H9 (cell line): Measurements from ENCODE around the gene MYH9. TPM values are rescaled to one million over a fixed set of nuclear protein-coding genes. Genes with fewer than 3 reads are reported as not detected.

Experiments used
- DNase-seq: peaks from one replicate; pipeline ENCODE4 v3.0.0-alpha.2; 2017
- H2AFZ ChIP-seq: one replicate; pipeline ENCODE4 v1.6.1; 2013; ENCODE audit warnings: mild to moderate bottlenecking, low read length, control low read depth, moderate library complexity
- H2AK5ac ChIP-seq: 2 replicates; pipeline ENCODE4 v1.6.1; 2013; ENCODE audit warnings: low read length, control low read depth, mixed read lengths; ENCODE audit not compliant: insufficient read length
- H2BK120ac ChIP-seq: one replicate; pipeline ENCODE4 v1.6.1; 2013; ENCODE audit warnings: low read depth, mild to moderate bottlenecking, low read length, control low read depth, inconsistent platforms; ENCODE audit not compliant: poor library complexity, severe bottlenecking
- H2BK12ac ChIP-seq: 2 replicates; pipeline ENCODE4 v1.6.1; 2013; ENCODE audit warnings: low read length, control low read depth, mixed read lengths, low read depth; ENCODE audit not compliant: insufficient read length
- H2BK15ac ChIP-seq: 2 replicates; pipeline ENCODE4 v1.6.1; 2013; ENCODE audit warnings: low read depth, low read length, control low read depth
- H2BK20ac ChIP-seq: one replicate; pipeline ENCODE4 v1.6.1; 2013; ENCODE audit warnings: low read depth, mild to moderate bottlenecking, low read length, control low read depth, inconsistent platforms; ENCODE audit not compliant: poor library complexity, severe bottlenecking
- H2BK5ac ChIP-seq: 2 replicates; pipeline ENCODE4 v1.6.1; 2013; ENCODE audit warnings: low read length, control low read depth, mixed read lengths; ENCODE audit not compliant: insufficient read length
- H3K14ac ChIP-seq: 2 replicates; pipeline ENCODE4 v1.6.1; 2013; ENCODE audit warnings: low read length, control low read depth; ENCODE audit not compliant: insufficient read depth
- H3K18ac ChIP-seq: 2 replicates; pipeline ENCODE4 v1.6.1; 2013; ENCODE audit warnings: low read depth, mild to moderate bottlenecking, mixed read lengths, low read length, control low read depth; ENCODE audit not compliant: insufficient read length
- H3K23ac ChIP-seq: 2 replicates; pipeline ENCODE4 v1.6.1; 2013; ENCODE audit warnings: low read length, control low read depth, mixed read lengths, low read depth; ENCODE audit not compliant: insufficient read length
- H3K23me2 ChIP-seq: 2 replicates; pipeline ENCODE4 v1.6.1; 2013; ENCODE audit warnings: low read depth, mild to moderate bottlenecking, mixed read lengths, low read length, control low read depth; ENCODE audit not compliant: insufficient read length, poor library complexity, severe bottlenecking
- H3K27ac ChIP-seq: 2 replicates; pipeline ENCODE4 v1.5.1; 2013; ENCODE audit warnings: low read length, control low read depth, mixed read lengths, low read depth; ENCODE audit not compliant: insufficient read length
- H3K27me3 ChIP-seq: 2 replicates; pipeline ENCODE4 v1.6.1; 2013; ENCODE audit warnings: low read length, control low read depth, inconsistent platforms; ENCODE audit not compliant: insufficient read depth
- H3K4ac ChIP-seq: 2 replicates; pipeline ENCODE4 v1.6.1; 2013; ENCODE audit warnings: low read depth, mild to moderate bottlenecking, control low read depth, inconsistent platforms, low read length, moderate library complexity
- H3K4me1 ChIP-seq: 2 replicates; pipeline ENCODE4 v1.6.1; 2013; ENCODE audit warnings: low read length, control low read depth, inconsistent platforms; ENCODE audit not compliant: insufficient read depth
- H3K4me2 ChIP-seq: 2 replicates; pipeline ENCODE4 v1.6.1; 2013; ENCODE audit warnings: low read length, control low read depth, mixed read lengths; ENCODE audit not compliant: insufficient read length, insufficient read depth
- H3K56ac ChIP-seq: 2 replicates; pipeline ENCODE4 v1.6.1; 2013; ENCODE audit warnings: low read depth, mild to moderate bottlenecking, mixed read lengths, low read length, control low read depth; ENCODE audit not compliant: insufficient read length
- H3K79me1 ChIP-seq: 2 replicates; pipeline ENCODE4 v1.6.1; 2013; ENCODE audit warnings: low read depth, mild to moderate bottlenecking, moderate library complexity, low read length, control low read depth, inconsistent platforms; ENCODE audit not compliant: insufficient read depth, poor library complexity, severe bottlenecking
- H3K79me2 ChIP-seq: 2 replicates; pipeline ENCODE4 v1.6.1; 2013; ENCODE audit warnings: low read length, control low read depth, inconsistent platforms; ENCODE audit not compliant: insufficient read depth
- H3K9ac ChIP-seq: 2 replicates; pipeline ENCODE4 v1.6.1; 2013; ENCODE audit warnings: low read length, control low read depth, mixed read lengths; ENCODE audit not compliant: insufficient read length; ENCODE audit errors: extremely low read depth
- H3K9me3 ChIP-seq: one replicate; pipeline ENCODE4 v1.6.1; 2013; ENCODE audit warnings: low read depth, low read length, inconsistent platforms; ENCODE audit not compliant: control insufficient read depth
- H3T11ph ChIP-seq: one replicate; pipeline ENCODE4 v1.6.1; 2013; ENCODE audit warnings: mild to moderate bottlenecking, low read length, control low read depth, inconsistent platforms
- H4K20me1 ChIP-seq: one replicate; pipeline ENCODE4 v1.6.1; 2013; ENCODE audit not compliant: control insufficient read depth, insufficient read length, insufficient read depth
- H4K5ac ChIP-seq: 2 replicates; pipeline ENCODE4 v1.6.1; 2013; ENCODE audit warnings: low read depth, mild to moderate bottlenecking, mixed read lengths, low read length, control low read depth; ENCODE audit not compliant: insufficient read length
- H4K8ac ChIP-seq: replicated peaks from 2 replicates; pipeline ENCODE4 v1.6.1; 2013; ENCODE audit warnings: low read length, control low read depth, mixed read lengths, low read depth; ENCODE audit not compliant: insufficient read length
- H4K91ac ChIP-seq: 2 replicates; pipeline ENCODE4 v1.6.1; 2013; ENCODE audit warnings: low read depth, mild to moderate bottlenecking, moderate library complexity, mixed read lengths, low read length, control low read depth; ENCODE audit not compliant: insufficient read length
- H3K27ac Mint-ChIP-seq, 3 experiments: 2 replicates in 2 of 3; 3 replicates in 1 of 3; pipeline ENCODE4 v1.8.0; 2020 to 2021; ENCODE audit warnings: mixed read lengths in 3 of 3, mild to moderate bottlenecking in 1 of 3, moderate library complexity in 1 of 3
- H3K27me3 Mint-ChIP-seq: 2 replicates; pipeline ENCODE4 v1.8.0; 2021; ENCODE audit warnings: low read depth, mild to moderate bottlenecking, moderate library complexity, mixed read lengths
- H3K36me3 Mint-ChIP-seq, 3 experiments: 2 replicates in 2 of 3; 3 replicates in 1 of 3; pipeline ENCODE4 v1.8.0; 2020 to 2021; ENCODE audit warnings: low read depth in 3 of 3, mixed read lengths in 3 of 3; ENCODE audit not compliant: insufficient read depth in 1 of 3
- H3K4me1 Mint-ChIP-seq, 2 experiments: 2 replicates each; pipeline ENCODE4 v1.8.0; 2020; ENCODE audit warnings: mixed read lengths in 2 of 2
- H3K4me3 Mint-ChIP-seq, 2 experiments: 2 replicates in 1 of 2; 3 replicates in 1 of 2; pipeline ENCODE4 v1.8.0; 2020 to 2021; ENCODE audit warnings: mild to moderate bottlenecking in 2 of 2, mixed read lengths in 2 of 2, moderate library complexity in 1 of 2
- H3K9me3 Mint-ChIP-seq, 2 experiments: 2 replicates in 1 of 2; 3 replicates in 1 of 2; pipeline ENCODE4 v1.8.0; 2020; ENCODE audit warnings: mild to moderate bottlenecking in 2 of 2, mixed read lengths in 2 of 2, moderate library complexity in 1 of 2
- CTCF ChIP-seq: fragments of 200-600 bp; sonication (generic); conservative IDR thresholded peaks from 3 replicates; pipeline ENCODE4 v1.8.0; 2021; ENCODE audit warnings: antibody characterized with exemption, mild to moderate bottlenecking
- WGBS: extraction: QIAGEN DNeasy Blood & Tissue Kit; methylation state at CpG from one replicate; pipeline ENCODE4 v1.1.7; 2013; ENCODE audit warnings: missing lambda C conversion rate, low lambda C conversion rate, mixed read lengths; ENCODE audit not compliant: insufficient read length; ENCODE audit errors: extremely low coverage; 5-methylcytosine and 5-hydroxymethylcytosine counted together
- total RNA-seq: library from RNA; stranded (reverse); gene quantifications from 2 replicates; pipeline ENCODE4 v1.2.1, GENCODE V29; 2021

The MYH9 gene
- total RNA-seq, 1 experiment from 2014 or later: 266 TPM

- DNase-seq: no peak
- H3K27ac ChIP-seq: no peak overlapping the region
Observed at GRCh38 chr22:36281781-36282327, 105.9 kb downstream of the MYH9 start.

More at GRCh38 chr22:36281781-36282327, 105.9 kb downstream of the MYH9 start:
- Histone ChIP-seq H3K4me1 (no peaks in the 10 kb centered on the region), H2BK120ac (no peak overlapping the region), H2AFZ (no peak overlapping the region), H2BK20ac (no peak overlapping the region), H4K91ac (no peak overlapping the region), H4K5ac (no peak overlapping the region), H3K9ac (no peak overlapping the region), H3K14ac (no peak overlapping the region), H3K79me1 (no peaks in the 10 kb centered on the region), H3K23ac (no peak overlapping the region), H4K8ac (no peak overlapping the region), H3K4ac (no peak overlapping the region), H2BK15ac (no peak overlapping the region), H3K23me2 (no peaks in the 10 kb centered on the region), H4K20me1 (no peaks in the 10 kb centered on the region), H3K18ac (no peak overlapping the region), H3K9me3 (no peaks in the 10 kb centered on the region), H3T11ph (no peak overlapping the region), H2AK5ac (no peak overlapping the region), H3K56ac (no peak overlapping the region), H3K27me3 (no peaks in the 10 kb centered on the region), H2BK5ac (no peak overlapping the region), H3K4me2 (no peak overlapping the region), H2BK12ac (no peak overlapping the region), H3K79me2 (no peaks in the 10 kb centered on the region)
- WGBS: no CpG with 5 or more reads among the region's 14 CpGs
- Mint-ChIP-seq H3K27ac (no peak overlapping the region), H3K9me3 (no peaks in the 10 kb centered on the region), H3K4me3 (no peak overlapping the region), H3K4me1 (peaks cover 13 to 17% of the 10 kb centered on the region in 2 experiments), H3K36me3 (peaks cover 31 to 66% (median 58%) of the 10 kb centered on the region in 3 experiments; a peak in 6 of 7 replicates), H3K27me3 (no peaks in the 10 kb centered on the region)
- no peak for TF ChIP-seq CTCF
